ENCODE results near the gene CCDC171. TPM values are rescaled to one million over a fixed set of nuclear protein-coding genes. Genes with fewer than 3 reads are reported as not detected.

The CCDC171 gene
- total and polyA plus RNA-seq, 4 donors: 0.13 to 1.1 (median 0.43) TPM

- TF ChIP-seq MAX (IDR thresholded peaks at IDR 0.05) (no peak), HNF4A (conservative IDR thresholded peaks at IDR 0.05) (no peak), RXRA (IDR thresholded peaks at IDR 0.05) (no peak), FOXA1 (IDR thresholded peaks at IDR 0.05) (no peak), ATF3 (IDR thresholded peaks at IDR 0.05) (no peak), NR2F2 (IDR thresholded peaks at IDR 0.05) (no peak)
- H3K27ac ChIP-seq (ENCODE audit: low read depth in 1 of 2, low read length in 2 of 2): no peak overlapping the region
- WGBS: 80% methylated on average over 2 of the region's 2 CpGs
- H3K36me3 ChIP-seq (ENCODE audit: control insufficient read depth in 4 of 4, insufficient read depth in 3 of 4, low read depth in 1 of 4, low read length in 3 of 4): no peaks in the 10 kb centered on the region
- H3K9me3 ChIP-seq (ENCODE audit: control insufficient read depth in 4 of 4, low read length in 3 of 4): peaks cover 0 to under 1% (median under 1%) of the 10 kb centered on the region in 4 donors
- no peak for DNase-seq (ENCODE audit: low spot score)
- H3K4me3 ChIP-seq (ENCODE audit: low read depth in 1 of 3, low read length in 3 of 3): no peak overlapping the region
- H3K4me1 ChIP-seq (ENCODE audit: control insufficient read depth in 4 of 4, insufficient read depth in 4 of 4, low read length in 3 of 4): no peaks in the 10 kb centered on the region
- H3K9ac ChIP-seq (ENCODE audit: low read depth in 1 of 2, low read length in 2 of 2): no peak overlapping the region
- no peaks in the 10 kb centered on the region for H3K27me3 ChIP-seq (ENCODE audit: control insufficient read depth in 4 of 4, insufficient read depth in 4 of 4, low read length in 3 of 4)
Observed at GRCh38 chr9:16012621-16013020, 459.8 kb downstream of the CCDC171 start.

GRCh38 chr9:16013366-16013765 lies 460.5 kb downstream of the CCDC171 start:
- Histone ChIP-seq H3K36me3 (ENCODE audit: control insufficient read depth in 4 of 4, insufficient read depth in 3 of 4, low read depth in 1 of 4, low read length in 3 of 4) (no peaks in the 10 kb centered on the region), H3K4me1 (ENCODE audit: control insufficient read depth in 4 of 4, insufficient read depth in 4 of 4, low read length in 3 of 4) (no peaks in the 10 kb centered on the region), H3K4me3 (ENCODE audit: low read depth in 1 of 3, low read length in 3 of 3) (no peak overlapping the region), H3K9ac (ENCODE audit: low read depth in 1 of 2, low read length in 2 of 2) (no peak overlapping the region), H3K27ac (ENCODE audit: low read depth in 1 of 2, low read length in 2 of 2) (no peak overlapping the region), H3K9me3 (ENCODE audit: control insufficient read depth in 4 of 4, low read length in 3 of 4) (peaks cover 0 to 5% (median 3%) of the 10 kb centered on the region in 4 donors), H3K27me3 (ENCODE audit: control insufficient read depth in 4 of 4, insufficient read depth in 4 of 4, low read length in 3 of 4) (no peaks in the 10 kb centered on the region)
- WGBS: 78% methylated on average over 5 of the region's 5 CpGs
- no peak for DNase-seq (ENCODE audit: low spot score)
- no peak for TF ChIP-seq HNF4A (conservative IDR thresholded peaks at IDR 0.05)
- no peak for TF ChIP-seq TAF1 (conservative IDR thresholded peaks at IDR 0.05)
- TF ChIP-seq RAD21 (IDR thresholded peaks at IDR 0.05): no peak
- TF ChIP-seq SP1 (IDR thresholded peaks at IDR 0.05): no peak
- TF ChIP-seq JUND (IDR thresholded peaks at IDR 0.05): no peak
- TF ChIP-seq FOXA1 (IDR thresholded peaks at IDR 0.05): no peak
- TF ChIP-seq RXRA (IDR thresholded peaks at IDR 0.05): no peak
- TF ChIP-seq YY1 (IDR thresholded peaks at IDR 0.05): no peak
- TF ChIP-seq EGR1 (IDR thresholded peaks at IDR 0.05; ENCODE audit: low read depth in 2 of 2): no peak
- TF ChIP-seq ATF3 (IDR thresholded peaks at IDR 0.05): no peak
- TF ChIP-seq ZBTB33 (IDR thresholded peaks at IDR 0.05): no peak
- no peak for TF ChIP-seq FOXA2 (IDR thresholded peaks at IDR 0.05)
- no peak for TF ChIP-seq REST (IDR thresholded peaks at IDR 0.05)
- TF ChIP-seq GABPA (IDR thresholded peaks at IDR 0.05 in 1 of 2, conservative IDR thresholded peaks at IDR 0.05 in 1 of 2): no peak

All from liver (tissue), 9 donors.